WI38 (cell line): ENCODE data around the gene IFRD2.
"Not testable (repeated sequence)": the region's sequence is repeated elsewhere in the genome, so short reads cannot be mapped to it uniquely, and the experiment has no call there.

ENCODE experiments used
- H3K4me3 ChIP-seq: 2 replicates; pipeline ENCODE4 v1.5.1; 2011; ENCODE audit warnings: low read depth, mild to moderate bottlenecking, control low read depth, low read length
- TF ChIP-seq, protein P1 (sequence below): IDR thresholded peaks from 2 replicates; pipeline ENCODE4 v1.5.1; 2012; ENCODE audit warnings: low read depth, mild to moderate bottlenecking, control low read depth, low read length

Gene IFRD2

DNA sequence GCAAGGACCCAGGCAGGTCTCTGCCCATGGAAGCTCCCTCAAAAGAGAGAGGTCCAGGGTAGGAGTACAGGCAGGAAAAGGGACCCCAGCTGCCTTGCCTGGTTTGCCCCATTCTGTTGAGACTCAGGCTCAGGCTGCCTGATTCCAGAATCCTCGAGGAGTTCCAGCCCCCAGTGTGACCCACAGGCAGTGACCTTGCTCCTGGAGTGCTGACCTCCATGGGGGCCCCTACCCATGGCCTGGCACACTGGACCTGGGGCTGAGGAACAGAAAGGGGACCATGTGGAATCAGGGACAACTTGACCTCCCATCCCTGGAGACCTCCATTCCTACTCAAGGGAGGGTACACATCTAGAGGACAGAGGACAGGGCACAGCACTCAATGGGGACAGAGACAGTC, 26.7 kb downstream of the IFRD2 start:
- no peak overlapping the region for H3K4me3 ChIP-seq
- TF ChIP-seq, protein P1, sequence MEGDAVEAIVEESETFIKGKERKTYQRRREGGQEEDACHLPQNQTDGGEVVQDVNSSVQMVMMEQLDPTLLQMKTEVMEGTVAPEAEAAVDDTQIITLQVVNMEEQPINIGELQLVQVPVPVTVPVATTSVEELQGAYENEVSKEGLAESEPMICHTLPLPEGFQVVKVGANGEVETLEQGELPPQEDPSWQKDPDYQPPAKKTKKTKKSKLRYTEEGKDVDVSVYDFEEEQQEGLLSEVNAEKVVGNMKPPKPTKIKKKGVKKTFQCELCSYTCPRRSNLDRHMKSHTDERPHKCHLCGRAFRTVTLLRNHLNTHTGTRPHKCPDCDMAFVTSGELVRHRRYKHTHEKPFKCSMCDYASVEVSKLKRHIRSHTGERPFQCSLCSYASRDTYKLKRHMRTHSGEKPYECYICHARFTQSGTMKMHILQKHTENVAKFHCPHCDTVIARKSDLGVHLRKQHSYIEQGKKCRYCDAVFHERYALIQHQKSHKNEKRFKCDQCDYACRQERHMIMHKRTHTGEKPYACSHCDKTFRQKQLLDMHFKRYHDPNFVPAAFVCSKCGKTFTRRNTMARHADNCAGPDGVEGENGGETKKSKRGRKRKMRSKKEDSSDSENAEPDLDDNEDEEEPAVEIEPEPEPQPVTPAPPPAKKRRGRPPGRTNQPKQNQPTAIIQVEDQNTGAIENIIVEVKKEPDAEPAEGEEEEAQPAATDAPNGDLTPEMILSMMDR = no peak

DNA sequence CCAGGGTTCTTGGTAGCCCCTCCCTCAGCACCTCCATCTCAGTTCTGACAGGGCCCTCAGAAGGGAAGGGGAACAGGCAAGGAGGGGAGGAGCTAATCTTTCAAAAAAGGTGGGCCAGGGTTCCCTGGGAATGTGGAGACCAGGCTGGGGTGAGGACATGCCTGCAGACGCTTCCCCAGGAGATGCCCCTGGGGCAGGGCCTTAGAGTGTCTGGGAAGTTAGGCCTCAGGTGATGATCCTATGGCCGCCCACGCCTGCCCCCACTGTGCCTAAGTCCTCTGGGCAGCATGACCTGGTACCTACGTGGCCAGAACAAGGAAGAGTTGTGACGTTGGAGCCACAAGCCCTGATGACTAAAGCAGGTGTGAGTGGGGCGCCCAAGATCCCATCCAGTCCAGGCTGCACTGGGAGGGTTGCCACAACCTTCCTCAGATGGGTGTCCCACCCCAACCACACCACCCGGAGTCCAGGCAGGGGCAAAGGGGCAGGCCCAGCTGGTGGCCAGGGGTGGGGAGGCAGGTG, 27.2 kb downstream of the IFRD2 start:
- TF ChIP-seq, protein P1 = no peak
- no peak overlapping the region for H3K4me3 ChIP-seq

DNA sequence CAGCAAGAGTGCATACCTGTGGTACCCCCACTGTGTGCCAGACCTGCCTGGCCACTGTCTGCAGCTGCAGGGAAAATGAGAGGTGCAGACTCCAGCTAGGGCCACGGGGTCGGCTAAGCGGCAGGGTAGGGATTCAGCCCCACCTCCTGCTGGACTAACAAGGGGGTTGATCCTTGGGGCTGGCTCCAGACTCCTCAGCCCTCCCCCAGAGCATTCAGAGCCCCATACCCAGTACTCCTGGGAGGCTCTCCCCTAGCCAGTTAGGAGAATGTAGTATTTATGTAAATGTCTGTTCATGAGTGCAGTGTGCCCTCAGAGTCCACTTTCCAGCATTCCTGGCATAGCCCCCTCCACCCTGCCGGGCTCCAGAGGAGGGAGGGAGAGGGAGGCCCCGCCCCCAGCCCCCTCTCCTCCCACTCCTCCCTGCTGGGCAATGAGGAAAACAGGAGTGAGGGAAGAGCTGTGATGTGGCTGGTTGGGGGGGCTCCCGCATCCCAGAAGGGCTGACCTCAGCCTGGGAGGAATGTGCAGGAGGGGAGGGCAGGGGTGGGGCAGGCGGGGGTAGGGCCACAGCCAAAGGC, 27.8 kb downstream of the IFRD2 start:
- no peak overlapping the region for H3K4me3 ChIP-seq

DNA sequence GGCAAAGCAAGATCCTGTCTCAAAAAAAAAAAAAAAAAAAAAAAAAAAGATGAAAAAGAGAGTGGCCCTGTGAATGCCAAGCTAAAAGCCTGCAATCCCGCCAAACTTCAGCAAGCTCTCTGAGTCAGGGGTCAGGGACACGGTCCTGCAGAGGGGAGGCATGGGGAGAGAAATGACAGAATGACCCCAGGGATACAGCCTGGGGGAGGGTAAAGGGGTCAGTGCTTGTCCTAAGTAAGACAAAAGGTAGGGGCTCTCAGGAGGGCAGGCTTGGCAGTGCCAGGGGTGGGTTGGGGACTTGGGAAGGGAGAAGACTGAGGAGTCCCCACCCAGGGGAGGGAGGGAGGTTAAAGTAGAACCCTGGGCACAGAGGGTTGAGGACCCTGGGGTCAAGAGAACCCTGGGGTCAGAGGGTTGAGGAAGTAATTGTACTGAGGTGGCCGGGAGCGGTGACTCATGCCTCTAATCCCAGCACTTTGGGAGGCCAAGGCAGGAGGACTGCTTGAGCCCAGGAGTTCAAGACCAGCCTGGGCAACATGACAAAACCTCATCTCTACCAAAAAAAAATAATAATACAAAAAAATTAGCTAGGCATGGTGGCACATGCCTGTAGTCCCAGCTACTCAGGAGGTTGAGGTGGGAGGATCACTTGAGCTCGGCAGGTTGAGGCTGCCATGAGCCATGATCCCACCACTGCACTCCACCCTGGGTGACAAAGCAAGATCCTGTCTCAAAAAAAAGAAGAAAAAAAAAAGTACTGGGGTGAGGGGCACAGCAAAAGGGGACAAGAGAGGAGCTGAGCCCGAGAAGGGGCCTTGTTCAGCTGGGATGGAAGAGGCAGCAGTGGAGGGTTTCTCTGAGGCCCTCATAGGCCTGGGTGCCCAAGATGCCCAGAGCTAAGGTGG, 28.5 kb downstream of the IFRD2 start:
- TF ChIP-seq, protein P1 = no peak
- no peak overlapping the region for H3K4me3 ChIP-seq

More for the DNA sequence above, 27.8 kb downstream of the IFRD2 start:
- TF ChIP-seq, protein P1 = no peak

DNA sequence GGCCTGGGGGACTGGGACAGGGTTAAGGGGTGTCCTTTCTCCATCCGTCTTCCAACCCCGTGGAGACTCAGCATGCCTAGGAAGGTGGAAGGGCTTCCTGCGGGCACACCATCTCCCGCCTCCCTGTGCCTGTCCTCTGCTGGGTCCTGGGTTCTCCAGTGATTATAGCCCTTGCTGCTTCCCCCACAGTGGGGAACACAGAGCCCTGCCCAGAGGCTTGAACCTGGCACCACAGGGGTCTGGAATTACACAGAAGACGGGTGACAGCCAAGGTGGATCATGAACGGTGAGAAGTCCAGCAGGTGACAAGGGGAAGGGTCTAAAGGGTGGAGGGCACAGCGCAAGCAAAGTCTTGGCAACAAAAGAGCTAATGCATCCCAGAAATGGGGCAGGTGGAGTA, 29.5 kb downstream of the IFRD2 start:
- H3K4me3 ChIP-seq = no peak overlapping the region
- TF ChIP-seq, protein P1 = no peak

DNA sequence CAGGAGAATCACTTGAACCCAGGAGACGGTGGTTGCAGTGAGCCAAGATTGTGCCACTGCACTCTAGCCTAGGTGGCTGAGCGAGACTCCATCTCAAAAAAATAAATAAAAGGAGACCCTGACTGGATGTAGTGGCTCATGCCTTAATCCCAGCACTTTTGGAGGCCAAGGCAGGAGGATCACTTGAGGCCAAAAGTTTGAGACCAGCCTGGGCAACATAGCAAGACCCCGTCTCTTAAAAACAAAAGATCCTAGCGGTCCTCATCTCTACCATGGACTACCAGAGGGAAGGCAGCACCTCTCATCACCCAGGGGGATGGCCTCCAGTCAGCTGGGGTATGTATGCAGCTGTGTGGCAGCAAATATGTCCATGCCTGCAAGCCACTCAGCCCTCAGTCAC, 30.0 kb downstream of the IFRD2 start:
- H3K4me3 ChIP-seq = not testable (repeated sequence)

DNA sequence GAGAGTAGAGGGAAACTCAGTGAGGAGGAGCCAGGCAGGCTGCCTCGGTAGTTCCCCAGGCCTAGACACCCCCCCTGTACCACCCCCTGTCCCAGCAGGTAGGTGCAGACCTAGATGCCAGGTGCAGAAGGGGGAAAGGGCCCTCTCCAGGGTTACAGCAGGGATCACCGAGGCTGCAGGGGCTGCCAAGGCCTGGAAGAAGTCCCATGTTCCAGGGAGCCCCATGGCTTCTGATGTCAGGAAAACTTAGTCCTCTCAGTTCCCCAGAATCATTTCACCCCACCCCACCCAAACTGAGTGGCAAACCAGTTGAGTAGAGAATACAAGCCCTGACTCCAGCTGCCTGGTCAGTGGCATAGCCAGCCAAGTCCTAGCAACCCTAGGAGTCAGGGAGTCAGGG, 30.7 kb downstream of the IFRD2 start:
- H3K4me3 ChIP-seq = no peak overlapping the region

More for the DNA sequence above, 30.7 kb downstream of the IFRD2 start:
- TF ChIP-seq, protein P1 = no peak
